NK-92 treated with Interleukin-12 subunit alpha and Interleukin-12 subunit beta, amount 100 ng/mL, for 24 hours (cell line): Measurements from ENCODE around the gene RTKN2.

Experiments
- DNase-seq: peaks from one replicate; lab custom pipeline; 2025; lab: John Stamatoyannopoulos, UW

Gene RTKN2

DNA sequence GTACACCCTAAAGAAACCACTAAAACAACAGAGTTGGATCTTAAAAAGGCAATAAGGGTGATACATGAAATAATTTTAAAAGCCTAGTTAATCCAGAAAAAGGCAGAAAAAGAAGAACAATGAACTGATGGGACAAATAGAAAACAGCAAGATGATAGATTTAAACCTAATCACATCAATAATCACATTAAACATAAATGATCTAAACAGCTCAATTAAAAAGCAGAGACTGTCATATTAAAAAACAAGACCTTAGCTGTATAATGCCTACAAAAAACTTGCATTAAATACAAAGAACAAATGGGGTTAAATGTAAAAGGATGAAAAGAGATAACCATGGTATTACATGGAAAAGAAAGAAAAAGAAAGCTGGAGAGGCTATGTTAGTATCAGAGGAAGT lies 96.2 kb downstream of the RTKN2 start:
- DNase-seq, result no peak

DNA sequence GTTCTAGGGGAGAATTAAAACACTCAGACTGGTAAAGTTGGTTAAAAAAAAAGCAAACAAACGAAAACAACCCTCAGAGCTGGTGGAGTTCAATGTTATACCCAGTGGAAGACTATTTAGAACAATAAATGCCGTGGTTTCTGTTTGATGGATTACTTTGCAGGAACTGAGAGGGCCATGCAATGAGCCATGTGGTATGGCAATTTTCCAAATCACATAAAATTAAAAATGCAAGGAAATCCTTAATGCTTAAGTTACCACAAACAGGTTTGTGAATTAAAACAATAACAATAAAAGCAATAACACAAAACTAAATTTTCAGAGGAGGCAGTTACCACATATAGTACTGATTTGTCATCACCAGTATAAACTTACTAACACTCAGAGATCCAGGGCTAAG lies 96.9 kb downstream of the RTKN2 start:
- no peak for DNase-seq

DNA sequence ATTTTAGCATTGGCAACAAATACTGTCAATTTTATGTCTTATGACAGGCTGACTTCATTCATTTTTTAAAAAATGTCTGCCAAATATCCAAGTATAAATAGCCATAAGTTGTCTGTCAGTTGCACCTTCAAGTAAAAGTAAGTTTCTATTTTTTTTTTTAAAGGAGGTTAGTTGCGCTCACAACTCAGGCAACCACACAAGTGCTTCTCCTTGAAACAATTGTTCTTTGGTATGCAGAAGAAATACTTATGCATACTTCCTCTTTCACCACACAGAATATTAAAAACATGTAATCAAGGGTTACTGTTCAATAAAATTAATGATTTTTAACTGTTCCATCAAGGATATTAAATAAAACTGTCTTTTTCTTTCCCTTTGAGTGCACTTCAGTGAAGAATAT lies 97.9 kb downstream of the RTKN2 start:
- no peak for DNase-seq

- DNase-seq, result no peak
Measured at GRCh38 chr10:62166331-62167131, 102.1 kb downstream of the RTKN2 start.

- no peak for DNase-seq
Measured at GRCh38 chr10:62165803-62166202, 102.8 kb downstream of the RTKN2 start.

DNA sequence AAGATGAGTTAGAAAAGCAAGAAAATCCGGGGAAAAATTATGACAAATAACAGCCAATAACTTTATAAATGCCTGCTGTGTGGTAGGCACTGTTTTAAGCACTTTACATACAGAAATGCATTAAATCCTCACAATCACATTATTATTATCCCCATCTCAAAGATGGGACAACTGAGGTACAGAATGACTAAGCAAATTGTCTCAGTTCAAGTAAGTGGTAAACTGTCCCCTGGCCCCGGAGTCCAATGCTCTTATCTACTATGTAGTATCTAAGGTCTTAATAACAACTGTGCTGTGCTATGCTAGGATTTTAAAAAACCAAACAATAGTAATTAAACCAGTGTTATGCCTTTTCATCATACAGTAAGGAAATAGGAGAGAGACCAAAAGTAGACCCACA lies 105.6 kb downstream of the RTKN2 start:
- no peak for DNase-seq

GRCh38 chr10:62162261-62162981 lies 106.2 kb downstream of the RTKN2 start:
- no peak for DNase-seq

- DNase-seq, result no peak
Measured at GRCh38 chr10:62159351-62159750, 109.3 kb downstream of the RTKN2 start.

- no peak for DNase-seq
Measured at GRCh38 chr10:62157601-62158000, 111.0 kb downstream of the RTKN2 start.

DNA sequence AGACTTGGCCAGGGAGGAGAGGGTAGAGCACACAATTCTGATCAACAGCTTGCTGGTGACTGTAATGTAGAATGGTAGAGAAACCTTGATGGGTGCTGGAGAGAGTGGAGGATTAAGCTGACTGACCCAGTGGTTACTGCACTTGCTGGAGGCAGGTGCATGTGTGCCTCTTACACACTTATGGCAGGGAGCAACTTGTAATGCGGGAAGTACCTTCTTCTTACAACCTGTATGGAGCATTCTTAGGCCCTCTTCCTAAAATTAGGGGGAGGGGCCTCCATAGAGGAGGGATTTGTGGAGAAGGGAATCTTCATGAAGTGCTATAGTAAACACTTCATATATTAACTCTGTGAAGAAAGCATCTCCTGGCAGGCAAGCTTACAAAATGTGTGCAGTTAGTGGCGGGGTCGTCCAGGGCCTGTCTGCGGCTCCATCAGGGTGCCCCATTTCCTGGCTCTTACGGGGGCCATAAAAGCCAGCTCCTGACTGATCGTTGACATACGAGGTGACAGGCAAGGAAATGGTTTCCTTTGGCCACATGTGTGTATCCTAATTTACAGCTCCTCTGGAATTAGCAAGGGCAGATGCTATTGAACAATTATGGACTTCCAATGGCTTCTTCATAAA lies 113.5 kb downstream of the RTKN2 start:
- DNase-seq, result no peak

- DNase-seq, result no peak
Measured at GRCh38 chr10:62154231-62154630, 114.4 kb downstream of the RTKN2 start.

GRCh38 chr10:62153191-62153590 lies 115.5 kb downstream of the RTKN2 start:
- no peak for DNase-seq

GRCh38 chr10:62149621-62150020 lies 119.0 kb downstream of the RTKN2 start:
- DNase-seq, result no peak

DNA sequence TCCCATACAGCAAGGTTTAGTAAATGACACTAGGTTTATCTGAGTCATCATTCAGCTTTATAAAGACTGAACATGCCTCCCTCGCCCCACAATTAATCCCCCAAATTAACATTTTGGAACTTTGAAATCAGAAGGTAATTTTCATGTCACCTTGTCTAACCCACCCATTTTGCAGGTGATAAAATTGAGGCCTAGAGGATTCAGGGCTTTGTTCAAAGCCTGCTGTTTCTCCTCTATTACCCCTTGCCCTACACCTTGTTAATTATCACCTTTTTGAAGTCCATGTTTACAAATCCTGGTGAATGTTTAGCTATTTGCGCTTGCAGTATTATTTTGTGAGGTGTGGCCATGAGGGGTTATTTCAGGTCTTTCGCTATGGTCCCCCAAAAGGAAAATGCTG lies 120.5 kb downstream of the RTKN2 start:
- no peak for DNase-seq

GRCh38 chr10:62147425-62147824 lies 121.2 kb downstream of the RTKN2 start:
- no peak for DNase-seq

GRCh38 chr10:62136931-62137330 lies 131.7 kb downstream of the RTKN2 start:
- DNase-seq, result no peak

- DNase-seq, result no peak
Measured at GRCh38 chr10:62133618-62134017, 135.0 kb downstream of the RTKN2 start.
